ES-I3 (cell line): ENCODE data around the gene ATIC.

Source experiments
- H3K36me3 ChIP-seq: 2 replicates; pipeline ENCODE4 v1.6.1; 2013; ENCODE audit warnings: mild to moderate bottlenecking, low read length, control low read depth, moderate library complexity; ENCODE audit not compliant: insufficient read depth
- H3K4me1 ChIP-seq: 2 replicates; pipeline ENCODE4 v1.6.1; 2013; ENCODE audit warnings: mild to moderate bottlenecking, control low read depth, low read length; ENCODE audit not compliant: insufficient read depth
- H3K9ac ChIP-seq: 2 replicates; pipeline ENCODE4 v1.6.1; 2013; ENCODE audit warnings: low read depth, mild to moderate bottlenecking, low read length, moderate library complexity
- H3K9me3 ChIP-seq: 2 replicates; pipeline ENCODE4 v1.6.1; 2013; ENCODE audit warnings: mild to moderate bottlenecking, low read length, moderate library complexity; ENCODE audit not compliant: control insufficient read depth, insufficient read depth

Gene ATIC

DNA sequence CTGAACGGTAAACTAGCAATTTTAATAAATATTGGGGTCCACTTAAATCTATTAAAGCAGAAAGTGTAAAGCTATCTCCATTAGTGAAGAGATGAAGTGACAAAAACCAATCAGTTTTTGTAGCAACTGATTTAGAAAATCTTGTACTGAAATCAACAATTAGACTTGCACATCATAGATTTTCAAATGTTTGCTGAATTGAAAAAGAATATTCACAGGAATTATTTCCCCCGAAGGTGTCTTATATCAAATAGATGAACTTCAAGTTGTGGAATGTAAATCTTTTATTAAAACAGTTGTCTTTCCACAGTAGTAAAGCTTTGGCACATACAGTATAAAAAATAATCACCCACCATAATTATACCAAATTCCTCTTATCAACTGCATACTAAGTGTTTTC is 48.7 kb downstream of the ATIC start:
- H3K9ac ChIP-seq: no peak overlapping the region
- H3K4me1 ChIP-seq: no peaks in the 10 kb centered on the region
- no peaks in the 10 kb centered on the region for H3K9me3 ChIP-seq
- peaks cover 16% of the 10 kb centered on the region for H3K36me3 ChIP-seq

DNA sequence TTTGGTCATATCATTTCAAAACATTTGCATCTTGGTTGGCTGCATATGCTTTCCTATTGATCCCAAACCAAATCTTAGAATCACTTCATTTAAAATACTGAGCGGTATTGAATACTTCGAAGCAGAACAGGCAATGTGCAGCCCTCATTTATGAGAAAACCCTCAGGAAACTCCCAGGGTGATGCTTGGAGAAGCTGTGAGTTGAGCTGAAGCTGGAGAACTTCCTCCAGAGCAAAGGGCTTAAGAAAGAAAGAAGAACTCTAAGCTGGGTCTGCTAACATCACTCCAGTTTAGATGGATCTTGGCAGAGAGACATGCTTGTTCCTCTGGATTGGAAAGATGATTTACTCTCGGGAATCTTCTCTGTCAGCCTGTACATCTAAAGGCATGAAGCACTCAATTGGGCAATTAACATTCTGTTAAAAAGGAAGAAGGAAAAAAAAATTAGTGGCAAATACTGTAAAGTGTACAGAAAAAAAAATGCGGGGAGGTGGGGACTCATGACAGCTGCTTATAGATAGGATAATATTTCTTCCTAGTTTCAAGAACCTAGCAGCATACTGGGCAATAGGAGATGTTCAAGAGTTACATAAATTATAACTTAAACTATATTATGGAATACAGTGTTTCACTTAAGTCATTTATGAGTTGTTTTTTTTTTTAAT is 49.5 kb downstream of the ATIC start:
- H3K36me3 ChIP-seq: peaks cover 16% of the 10 kb centered on the region
- no peaks in the 10 kb centered on the region for H3K4me1 ChIP-seq
- H3K9me3 ChIP-seq: no peaks in the 10 kb centered on the region
- no peak overlapping the region for H3K9ac ChIP-seq

DNA sequence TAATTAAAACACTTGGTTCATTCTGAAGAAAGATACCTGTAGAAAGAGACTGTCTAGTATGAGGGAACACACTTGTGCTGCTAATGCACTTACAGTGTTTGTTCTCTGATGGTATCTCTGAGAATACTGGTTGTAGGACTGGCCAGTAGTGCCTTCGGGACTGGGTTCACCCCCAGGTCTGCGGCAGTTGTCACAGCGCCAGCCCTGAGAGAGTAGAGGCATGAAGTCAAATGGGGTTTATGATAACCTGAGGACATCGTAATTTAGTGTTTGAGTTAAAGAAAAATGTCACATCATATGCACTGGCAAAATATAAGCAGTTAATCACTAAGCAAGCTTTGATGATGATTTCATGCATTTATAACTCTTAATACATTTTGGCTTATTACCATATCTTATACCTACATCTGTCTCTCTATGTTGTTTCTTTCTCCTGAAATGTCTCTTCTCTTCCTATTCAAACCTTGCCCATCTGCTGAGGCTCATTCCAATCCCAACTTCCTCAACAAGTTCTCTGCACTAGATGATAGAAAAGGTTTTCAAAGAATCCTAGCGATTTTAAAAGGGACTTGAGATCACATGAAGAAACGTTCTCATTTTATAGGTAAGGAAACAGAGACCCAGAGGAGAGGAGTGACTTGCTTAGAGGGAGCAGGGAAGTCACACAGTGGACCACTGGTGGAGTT is 50.2 kb downstream of the ATIC start:
- Histone ChIP-seq H3K9ac (no peak overlapping the region), H3K36me3 (peaks cover 16% of the 10 kb centered on the region), H3K9me3 (no peaks in the 10 kb centered on the region), H3K4me1 (no peaks in the 10 kb centered on the region)

DNA sequence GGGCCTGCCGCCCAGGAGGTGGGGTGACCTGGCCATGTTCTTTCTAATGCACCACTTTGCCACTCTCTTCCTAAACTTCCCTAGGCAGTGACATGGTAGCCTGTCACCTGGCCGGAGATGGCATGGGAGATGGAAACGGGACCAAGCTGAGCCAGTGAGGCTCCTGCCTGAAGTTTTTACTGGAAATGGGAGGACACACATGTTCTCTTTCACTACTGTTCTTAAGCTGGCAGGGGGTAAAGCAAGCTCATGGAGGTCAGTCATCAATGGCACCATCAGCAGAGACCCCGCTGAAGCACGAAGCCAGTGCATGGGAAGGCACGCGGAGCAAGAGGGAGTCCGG is 50.7 kb downstream of the ATIC start:
- Histone ChIP-seq H3K9ac (no peak overlapping the region), H3K4me1 (no peaks in the 10 kb centered on the region), H3K9me3 (no peaks in the 10 kb centered on the region), H3K36me3 (peaks cover 16% of the 10 kb centered on the region)

DNA sequence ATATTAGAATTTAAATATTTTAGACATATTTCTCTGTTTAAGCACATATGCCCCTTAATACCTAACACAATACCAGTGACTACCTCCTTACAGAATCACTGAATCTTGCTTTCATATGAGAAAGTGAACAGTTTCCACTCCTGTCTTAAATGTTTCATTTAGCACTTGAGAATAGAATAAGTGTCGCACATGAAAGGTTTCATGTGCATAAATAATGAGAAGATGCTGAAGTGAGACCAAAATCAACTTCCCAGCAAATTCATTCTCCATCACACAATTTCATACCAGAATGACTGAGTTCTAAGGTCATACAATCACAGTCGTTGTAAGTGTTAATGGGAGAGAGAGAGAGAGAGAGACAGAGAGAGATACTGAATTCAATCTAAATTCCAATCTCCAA is 51.2 kb downstream of the ATIC start:
- no peak overlapping the region for H3K9ac ChIP-seq
- peaks cover 16% of the 10 kb centered on the region for H3K36me3 ChIP-seq
- no peaks in the 10 kb centered on the region for H3K4me1 ChIP-seq
- H3K9me3 ChIP-seq: no peaks in the 10 kb centered on the region

DNA sequence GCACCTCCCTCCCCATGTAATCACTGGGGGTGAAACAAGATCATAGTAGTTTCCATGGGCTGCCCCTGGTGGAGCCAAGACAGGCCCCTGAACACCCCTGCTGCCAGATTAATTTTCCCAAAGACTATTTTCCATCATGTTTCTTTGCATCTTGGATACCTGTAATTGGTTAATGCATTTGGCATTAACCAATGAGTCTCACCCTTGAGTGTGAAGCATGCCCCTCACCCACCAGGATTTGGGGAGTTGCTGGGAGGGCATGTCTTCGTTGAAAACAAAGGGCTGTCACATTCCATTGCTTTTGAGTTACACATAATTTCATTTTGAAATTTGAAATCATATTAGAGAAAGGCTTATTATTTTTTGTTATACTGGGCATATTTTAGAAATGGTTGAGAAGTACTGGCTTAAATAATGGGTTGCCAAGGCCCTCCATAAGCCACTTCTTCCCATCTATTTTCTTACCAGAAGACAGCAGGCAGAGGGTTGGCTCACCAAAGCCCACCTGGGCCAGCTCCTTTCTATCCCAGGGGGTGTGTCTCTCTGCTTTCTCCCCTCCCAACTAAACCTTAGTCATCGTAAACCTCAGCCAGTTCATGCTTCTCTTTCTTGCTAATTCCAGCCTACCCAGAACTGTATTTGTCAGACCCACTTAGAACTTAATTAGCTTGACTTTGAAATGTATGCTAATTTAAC is 51.8 kb downstream of the ATIC start:
- peaks cover 16% of the 10 kb centered on the region for H3K36me3 ChIP-seq
- no peak overlapping the region for H3K9ac ChIP-seq
- H3K9me3 ChIP-seq: no peaks in the 10 kb centered on the region
- no peaks in the 10 kb centered on the region for H3K4me1 ChIP-seq

DNA sequence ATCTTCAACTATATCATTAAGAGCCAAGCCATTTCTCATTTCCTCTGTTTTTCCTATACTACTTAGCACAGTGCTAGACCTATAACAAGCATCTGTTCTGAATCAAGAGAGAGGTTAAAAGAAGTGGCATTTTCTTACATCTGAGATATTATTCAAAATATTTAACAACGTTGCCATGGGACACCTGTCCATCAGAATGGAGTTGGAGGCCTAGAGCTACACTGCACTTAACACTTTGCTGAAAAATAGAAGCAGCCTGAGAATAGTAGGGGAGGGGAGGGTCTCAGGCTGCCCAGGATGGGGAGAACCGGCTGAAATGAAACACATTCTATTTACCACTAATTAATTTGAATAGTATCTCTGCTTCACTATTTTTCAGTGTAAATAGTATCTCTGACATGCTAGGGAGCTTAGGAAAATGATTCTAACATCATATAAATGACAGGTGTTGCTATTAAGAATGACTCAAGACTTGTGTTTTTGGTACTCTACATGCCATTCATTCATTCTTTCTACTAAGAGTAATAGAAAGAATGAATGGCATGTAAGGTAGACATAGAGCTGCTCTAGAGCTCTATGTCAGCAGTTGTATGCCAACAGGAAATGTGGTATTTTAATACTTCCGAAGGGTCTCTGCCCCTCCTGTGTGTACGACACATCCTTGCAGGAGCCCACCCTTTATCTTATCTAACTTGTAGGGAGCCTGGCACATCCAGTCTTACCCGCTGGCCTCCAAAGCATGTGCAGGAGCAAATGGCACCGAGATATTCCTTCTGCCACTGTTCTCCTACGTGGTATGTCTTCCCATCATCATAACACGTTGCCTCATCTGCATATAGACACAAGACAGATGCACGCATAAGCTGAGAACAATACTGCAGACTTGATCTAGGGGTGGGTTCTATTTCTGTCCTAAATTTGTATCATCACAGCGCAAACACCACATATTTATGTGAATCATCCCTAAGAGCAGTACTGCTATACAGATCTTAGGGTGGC is 52.6 kb downstream of the ATIC start:
- Histone ChIP-seq H3K9me3 (no peaks in the 10 kb centered on the region), H3K36me3 (peaks cover 16% of the 10 kb centered on the region), H3K4me1 (no peaks in the 10 kb centered on the region), H3K9ac (no peak overlapping the region)

DNA sequence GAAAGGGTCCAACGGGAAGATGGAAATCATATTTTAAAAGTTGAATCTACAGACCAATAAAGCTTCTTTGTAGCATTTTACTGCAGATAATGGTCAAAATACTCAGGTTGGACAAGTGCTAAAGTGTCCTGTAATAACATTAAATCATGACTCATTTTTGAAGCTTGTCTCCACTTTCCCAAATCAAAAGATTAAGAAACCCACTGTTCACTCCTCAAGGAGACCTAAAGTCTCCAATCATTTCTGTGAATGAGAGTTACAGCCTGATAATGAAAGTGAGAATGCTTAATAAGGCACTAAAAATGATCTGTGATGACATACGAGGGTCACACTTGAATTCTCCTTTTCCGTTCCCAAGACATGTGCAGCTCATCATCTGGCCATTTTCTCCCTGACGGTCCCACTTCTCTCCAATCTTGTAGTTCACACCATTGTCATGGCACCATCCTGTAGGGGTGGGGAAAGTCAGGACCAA is 53.4 kb downstream of the ATIC start:
- H3K36me3 ChIP-seq: peaks cover 16% of the 10 kb centered on the region

DNA sequence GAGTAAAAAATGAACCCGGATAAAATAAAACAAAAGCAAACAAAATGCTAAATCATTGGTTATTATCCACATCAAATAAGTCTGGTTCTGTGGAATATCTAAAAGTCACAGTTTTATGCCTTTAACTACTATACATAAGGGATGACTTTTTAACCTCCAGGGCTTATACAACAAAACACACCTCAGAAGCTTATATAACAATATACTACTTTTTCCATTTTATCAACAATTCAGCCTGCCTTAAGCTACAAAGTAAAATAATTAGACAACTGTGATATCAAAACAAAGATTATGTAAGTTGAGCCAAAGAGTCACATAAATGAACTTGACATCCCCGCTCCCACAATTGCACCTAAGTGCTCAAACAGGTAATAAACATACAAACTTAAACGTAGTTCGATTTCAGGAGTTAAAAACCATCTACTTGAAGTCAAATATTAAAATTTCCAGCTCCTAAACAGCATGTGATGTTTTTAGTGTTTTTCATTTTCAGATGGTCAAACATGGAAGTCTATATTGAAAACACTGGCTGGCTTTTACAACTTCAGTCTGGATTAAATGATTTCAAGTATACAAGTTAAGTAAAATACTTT is 54.7 kb downstream of the ATIC start:
- Histone ChIP-seq H3K9ac (no peak overlapping the region), H3K4me1 (no peaks in the 10 kb centered on the region), H3K9me3 (no peaks in the 10 kb centered on the region), H3K36me3 (peaks cover 21% of the 10 kb centered on the region)

More for the DNA sequence above, 53.4 kb downstream of the ATIC start:
- H3K9me3 ChIP-seq: no peaks in the 10 kb centered on the region
- no peak overlapping the region for H3K9ac ChIP-seq
- no peaks in the 10 kb centered on the region for H3K4me1 ChIP-seq

DNA sequence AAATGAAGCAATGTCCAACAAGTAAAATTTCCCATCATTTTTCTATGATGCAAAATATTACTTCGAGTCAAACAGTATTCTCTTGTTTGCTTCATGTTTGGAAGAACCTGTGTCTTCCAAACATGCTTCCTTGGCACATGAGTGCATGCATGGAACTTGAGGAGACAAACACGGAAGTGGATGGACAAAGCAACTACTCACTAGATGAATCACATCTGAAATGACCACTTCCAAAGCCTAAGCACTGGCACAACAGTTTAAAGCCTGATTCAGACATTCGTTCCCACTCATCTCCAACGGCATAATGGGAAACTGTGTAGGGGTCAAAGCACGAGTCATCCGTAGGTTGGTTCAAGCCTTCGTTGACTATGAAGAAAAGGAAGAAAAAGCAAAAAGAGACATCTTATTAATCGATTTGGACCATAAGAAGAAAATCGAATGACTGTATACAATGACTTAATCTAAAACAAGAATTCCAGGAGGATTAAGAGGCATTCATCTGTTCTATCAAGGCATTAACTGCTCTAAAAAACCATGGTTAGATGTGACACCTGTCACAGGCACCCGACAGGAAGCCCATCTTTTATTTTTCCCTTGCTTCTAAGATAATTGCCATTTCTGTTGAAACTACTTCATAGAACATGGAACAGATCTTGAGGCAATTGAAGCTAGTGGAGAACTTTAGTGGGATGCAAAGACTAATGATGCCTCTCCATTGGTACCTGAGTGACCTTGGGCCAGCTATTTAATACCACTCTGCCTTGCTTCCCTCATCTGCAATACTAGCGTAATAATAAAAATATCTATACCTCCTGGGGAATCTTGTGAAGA is 56.0 kb downstream of the ATIC start:
- Histone ChIP-seq H3K9ac (no peak overlapping the region), H3K4me1 (no peaks in the 10 kb centered on the region), H3K36me3 (peaks cover 21% of the 10 kb centered on the region), H3K9me3 (no peaks in the 10 kb centered on the region)

DNA sequence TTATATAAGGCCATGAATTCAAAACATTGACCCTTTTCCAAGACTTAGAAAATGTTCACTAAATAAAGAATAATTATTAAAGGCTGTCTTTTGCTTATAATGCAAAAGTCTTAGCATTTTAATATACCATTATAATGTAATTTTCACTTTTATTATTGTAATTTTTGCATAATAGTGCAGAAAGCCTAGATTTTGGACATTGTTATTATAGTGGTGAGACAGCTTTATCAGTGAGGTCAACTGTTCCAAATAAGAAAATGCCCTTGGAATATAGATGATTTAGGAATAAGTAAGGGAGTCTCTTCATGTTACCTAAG is 56.6 kb downstream of the ATIC start:
- H3K9me3 ChIP-seq: no peaks in the 10 kb centered on the region
- no peaks in the 10 kb centered on the region for H3K4me1 ChIP-seq
- peaks cover 17% of the 10 kb centered on the region for H3K36me3 ChIP-seq
- H3K9ac ChIP-seq: no peak overlapping the region

DNA sequence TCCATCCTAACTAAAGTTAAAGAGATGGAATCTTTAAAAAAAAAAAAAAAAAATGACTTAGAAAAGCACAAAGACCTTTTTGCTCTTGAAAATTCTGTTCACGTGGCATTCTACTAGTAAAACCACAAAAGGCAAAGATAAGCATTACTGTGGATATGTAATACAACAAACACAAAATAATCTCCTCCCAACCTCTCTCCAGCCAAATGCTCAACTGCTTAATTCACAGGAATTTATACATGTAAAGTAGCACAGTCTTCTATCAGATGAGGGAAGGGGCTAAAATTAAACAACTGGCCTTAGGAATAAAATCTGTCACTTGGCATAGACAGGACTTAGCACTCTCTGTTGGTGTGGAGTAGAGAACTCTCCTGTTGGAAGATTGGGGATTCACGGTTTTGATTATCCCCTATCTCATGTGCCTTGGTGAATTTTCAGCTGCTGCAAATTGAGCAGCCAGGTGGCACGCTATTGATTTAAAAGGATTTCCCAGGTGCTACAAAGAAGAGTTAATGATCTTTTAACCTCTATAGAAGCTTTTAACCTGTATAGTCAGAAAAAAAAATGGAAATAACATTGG is 57.4 kb downstream of the ATIC start:
- Histone ChIP-seq H3K4me1 (no peaks in the 10 kb centered on the region), H3K9ac (no peak overlapping the region), H3K36me3 (peaks cover 9% of the 10 kb centered on the region), H3K9me3 (no peaks in the 10 kb centered on the region)
